DMS79 (cell line): ENCODE results near the gene ZNF282.

ENCODE experiments used
- DNase-seq: peaks from one replicate; lab custom pipeline; 2025; lab: John Stamatoyannopoulos, UW

ZNF282 gene

GRCh38 chr7:149195180-149196150, at the start of gene ZNF282:
TSS of gene ZNF282 (plus strand) at chr7:149195546. CDS start at chr7:149195590, 44 bp downstream.
- peak; percentile 72 for DNase-seq

GRCh38 chr7:149147072-149147751, 48.1 kb upstream of the ZNF282 start, which contains the start of gene ZNF398:
TSS of gene ZNF398 (plus strand) at chr7:149147453. CDS start at chr7:149147743, 290 bp downstream.
- DNase-seq: peak; percentile 45

GRCh38 chr7:149147752-149148653, 47.3 kb upstream of the ZNF282 start:
- no peak for DNase-seq

GRCh38 chr7:149150981-149151380, 44.4 kb upstream of the ZNF282 start:
- no peak for DNase-seq

GRCh38 chr7:149153346-149153745, 42.0 kb upstream of the ZNF282 start:
- no peak for DNase-seq

GRCh38 chr7:149154056-149154455, 41.3 kb upstream of the ZNF282 start:
- no peak for DNase-seq

- DNase-seq: no peak
Observed at GRCh38 chr7:149156898-149157297, 38.4 kb upstream of the ZNF282 start.

GRCh38 chr7:149161241-149161848, 34.0 kb upstream of the ZNF282 start:
- DNase-seq: no peak

- no peak for DNase-seq
Observed at GRCh38 chr7:149166142-149166541, 29.2 kb upstream of the ZNF282 start.

- DNase-seq: no peak
Observed at GRCh38 chr7:149166630-149167352, 28.6 kb upstream of the ZNF282 start.

GRCh38 chr7:149171892-149172533, 23.3 kb upstream of the ZNF282 start:
- DNase-seq: no peak

GRCh38 chr7:149172534-149172920, 22.8 kb upstream of the ZNF282 start:
- no peak for DNase-seq

GRCh38 chr7:149175150-149175549, 20.2 kb upstream of the ZNF282 start:
- peak; percentile 21 for DNase-seq

- no peak for DNase-seq
Observed at GRCh38 chr7:149179241-149179640, 16.1 kb upstream of the ZNF282 start.

- no peak for DNase-seq
Observed at GRCh38 chr7:149180722-149181449, 14.5 kb upstream of the ZNF282 start.

- DNase-seq: no peak
Observed at GRCh38 chr7:149181450-149181790, 13.9 kb upstream of the ZNF282 start.

GRCh38 chr7:149184274-149184673, 11.1 kb upstream of the ZNF282 start:
- no peak for DNase-seq

GRCh38 chr7:149188213-149188612, 7.1 kb upstream of the ZNF282 start:
- no peak for DNase-seq

GRCh38 chr7:149188637-149189259, 6.6 kb upstream of the ZNF282 start:
- DNase-seq: no peak
